Fibroblast of villous mesenchyme (primary cell): ENCODE measurements around the gene SCYGR2. TPM values are rescaled to one million over a fixed set of nuclear protein-coding genes. Genes with fewer than 3 reads are reported as not detected.
A peak's percentile ranks its signal among the peaks of the same experiment; 100 is the strongest.

ENCODE experiments used
- DNase-seq: peaks from one replicate; pipeline ENCODE4 v3.0.0-alpha.2; 2010; ENCODE audit warnings: low read depth
- H3K4me3 ChIP-seq: 2 replicates; pipeline ENCODE4 v1.5.1; 2011; ENCODE audit warnings: low read depth, mild to moderate bottlenecking, low read length
- CTCF ChIP-seq: IDR thresholded peaks from 2 replicates; pipeline ENCODE4 v1.5.1; 2012; ENCODE audit warnings: low read depth, mild to moderate bottlenecking, low read length; ENCODE audit not compliant: insufficient read depth
- total RNA-seq: library from RNA; depleted of rRNA; stranded (reverse); fragments of >200 nt; gene quantifications from 2 replicates; pipeline ENCODE4 v1.2.3, GENCODE V29; 2012

The SCYGR2 gene
- total RNA-seq, 1 donor, result not detected

- no peak overlapping the region for H3K4me3 ChIP-seq
- no peak for TF ChIP-seq CTCF
- DNase-seq, result no peak
Measured at GRCh38 chr2:227629435-227629834, 30.7 kb downstream of the SCYGR2 start.

GRCh38 chr2:227630322-227630721 lies 31.6 kb downstream of the SCYGR2 start:
- TF ChIP-seq CTCF, result no peak
- no peak for DNase-seq
- no peak overlapping the region for H3K4me3 ChIP-seq

- TF ChIP-seq CTCF, result no peak
- H3K4me3 ChIP-seq, result no peak overlapping the region
- DNase-seq, result no peak
Measured at GRCh38 chr2:227632827-227633226, 34.1 kb downstream of the SCYGR2 start.

- TF ChIP-seq CTCF, result no peak
- H3K4me3 ChIP-seq, result no peak overlapping the region
- DNase-seq, result no peak
Measured at GRCh38 chr2:227634201-227634600, 35.5 kb downstream of the SCYGR2 start.

GRCh38 chr2:227642656-227643055 lies 44.0 kb downstream of the SCYGR2 start:
- peak; percentile 96 for DNase-seq
- no peak overlapping the region for H3K4me3 ChIP-seq
- TF ChIP-seq CTCF, result no peak

GRCh38 chr2:227643990-227644551 lies 45.4 kb downstream of the SCYGR2 start:
- no peak overlapping the region for H3K4me3 ChIP-seq
- DNase-seq, result no peak
- TF ChIP-seq CTCF, result no peak

Other genes with a start within 250 kb of the SCYGR2 start
- gene TM4SF20, start 219.6 kb upstream of the SCYGR2 start, total RNA-seq, result under 0.01 TPM in 1 of 2 replicates, not detected in the other
- gene SCYGR1, start 210.9 kb upstream of the SCYGR2 start, total RNA-seq, result not detected in 2 replicates
- 30.0 and 56.1 TPM in 2 replicates for gene AGFG1, start 126.7 kb upstream of the SCYGR2 start, total RNA-seq
- gene SCYGR3, start 15.9 kb downstream of the SCYGR2 start, total RNA-seq, result not detected in 2 replicates
- gene SCYGR4, start 18.6 kb downstream of the SCYGR2 start, total RNA-seq, result not detected in 2 replicates
- gene SCYGR5, start 67.9 kb downstream of the SCYGR2 start, total RNA-seq, result not detected in 2 replicates
- under 0.01 and 0.32 TPM in 2 replicates for gene SLC19A3, start 119.1 kb downstream of the SCYGR2 start, total RNA-seq
- gene SCYGR6, start 125.9 kb downstream of the SCYGR2 start, total RNA-seq, result not detected in 2 replicates
- not detected in 2 replicates for gene SCYGR7, start 129.4 kb downstream of the SCYGR2 start, total RNA-seq
- not detected in 2 replicates for gene SCYGR8, start 147.0 kb downstream of the SCYGR2 start, total RNA-seq
- gene CCL20, start 214.9 kb downstream of the SCYGR2 start, total RNA-seq, result 0.43 TPM in 1 of 2 replicates, not detected in the other